ENCODE measurements around the gene CELF5.

GRCh38 chr19:3227054-3227626, 2.7 kb downstream of the CELF5 start:
- TF ChIP-seq ZNF780A (CRISPR knock-in tag; IDR thresholded peaks at IDR 0.05) (no peak), ZC3H8 (IDR thresholded peaks at IDR 0.05) (no peak), CTCF (IDR thresholded peaks at IDR 0.05 in 2 of 3, conservative IDR thresholded peaks at IDR 0.05 in 1 of 3; ENCODE audit: insufficient read depth in 2 of 3, low read depth in 1 of 3, low read length in 3 of 3) (no peak), MCM3 (IDR thresholded peaks at IDR 0.05) (no peak), RAD21 (CRISPR knock-in tag; conservative IDR thresholded peaks at IDR 0.05 in 1 of 2, IDR thresholded peaks at IDR 0.05 in 1 of 2) (no peak), MXI1 (IDR thresholded peaks at IDR 0.05; ENCODE audit: low read depth, low read length) (no peak), NFYB (IDR thresholded peaks at IDR 0.05; ENCODE audit: extremely low read depth, insufficient read length) (no peak)
- TF ChIP-seq, protein P1, sequence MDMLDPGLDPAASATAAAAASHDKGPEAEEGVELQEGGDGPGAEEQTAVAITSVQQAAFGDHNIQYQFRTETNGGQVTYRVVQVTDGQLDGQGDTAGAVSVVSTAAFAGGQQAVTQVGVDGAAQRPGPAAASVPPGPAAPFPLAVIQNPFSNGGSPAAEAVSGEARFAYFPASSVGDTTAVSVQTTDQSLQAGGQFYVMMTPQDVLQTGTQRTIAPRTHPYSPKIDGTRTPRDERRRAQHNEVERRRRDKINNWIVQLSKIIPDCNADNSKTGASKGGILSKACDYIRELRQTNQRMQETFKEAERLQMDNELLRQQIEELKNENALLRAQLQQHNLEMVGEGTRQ (CRISPR knock-in tag; IDR thresholded peaks at IDR 0.05): no peak
- TF ChIP-seq, protein P2, sequence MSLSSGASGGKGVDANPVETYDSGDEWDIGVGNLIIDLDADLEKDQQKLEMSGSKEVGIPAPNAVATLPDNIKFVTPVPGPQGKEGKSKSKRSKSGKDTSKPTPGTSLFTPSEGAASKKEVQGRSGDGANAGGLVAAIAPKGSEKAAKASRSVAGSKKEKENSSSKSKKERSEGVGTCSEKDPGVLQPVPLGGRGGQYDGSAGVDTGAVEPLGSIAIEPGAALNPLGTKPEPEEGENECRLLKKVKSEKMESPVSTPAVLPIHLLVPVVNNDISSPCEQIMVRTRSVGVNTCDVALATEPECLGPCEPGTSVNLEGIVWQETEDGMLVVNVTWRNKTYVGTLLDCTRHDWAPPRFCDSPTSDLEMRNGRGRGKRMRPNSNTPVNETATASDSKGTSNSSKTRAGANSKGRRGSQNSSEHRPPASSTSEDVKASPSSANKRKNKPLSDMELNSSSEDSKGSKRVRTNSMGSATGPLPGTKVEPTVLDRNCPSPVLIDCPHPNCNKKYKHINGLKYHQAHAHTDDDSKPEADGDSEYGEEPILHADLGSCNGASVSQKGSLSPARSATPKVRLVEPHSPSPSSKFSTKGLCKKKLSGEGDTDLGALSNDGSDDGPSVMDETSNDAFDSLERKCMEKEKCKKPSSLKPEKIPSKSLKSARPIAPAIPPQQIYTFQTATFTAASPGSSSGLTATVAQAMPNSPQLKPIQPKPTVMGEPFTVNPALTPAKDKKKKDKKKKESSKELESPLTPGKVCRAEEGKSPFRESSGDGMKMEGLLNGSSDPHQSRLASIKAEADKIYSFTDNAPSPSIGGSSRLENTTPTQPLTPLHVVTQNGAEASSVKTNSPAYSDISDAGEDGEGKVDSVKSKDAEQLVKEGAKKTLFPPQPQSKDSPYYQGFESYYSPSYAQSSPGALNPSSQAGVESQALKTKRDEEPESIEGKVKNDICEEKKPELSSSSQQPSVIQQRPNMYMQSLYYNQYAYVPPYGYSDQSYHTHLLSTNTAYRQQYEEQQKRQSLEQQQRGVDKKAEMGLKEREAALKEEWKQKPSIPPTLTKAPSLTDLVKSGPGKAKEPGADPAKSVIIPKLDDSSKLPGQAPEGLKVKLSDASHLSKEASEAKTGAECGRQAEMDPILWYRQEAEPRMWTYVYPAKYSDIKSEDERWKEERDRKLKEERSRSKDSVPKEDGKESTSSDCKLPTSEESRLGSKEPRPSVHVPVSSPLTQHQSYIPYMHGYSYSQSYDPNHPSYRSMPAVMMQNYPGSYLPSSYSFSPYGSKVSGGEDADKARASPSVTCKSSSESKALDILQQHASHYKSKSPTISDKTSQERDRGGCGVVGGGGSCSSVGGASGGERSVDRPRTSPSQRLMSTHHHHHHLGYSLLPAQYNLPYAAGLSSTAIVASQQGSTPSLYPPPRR (CRISPR knock-in tag; IDR thresholded peaks at IDR 0.05; ENCODE audit: borderline replicate concordance): no peak

Measured in K562 (cell line).